Effector CD8-positive, alpha-beta T cell (primary cell): Measurements from ENCODE around the gene AHR.
"Not testable (repeated sequence)": the region's sequence is repeated elsewhere in the genome, so short reads cannot be mapped to it uniquely, and the experiment has no call there.

ENCODE experiments used
- DNase-seq: peaks from one replicate; lab custom pipeline; 2025; lab: John Stamatoyannopoulos, UW

The AHR gene

GRCh38 chr7:17376595-17376994 lies 78.1 kb downstream of the AHR start:
- DNase-seq, result no peak

- DNase-seq, result no peak
Observed at GRCh38 chr7:17380736-17381662, 82.5 kb downstream of the AHR start.

GRCh38 chr7:17382408-17383354 lies 84.2 kb downstream of the AHR start:
- not testable (repeated sequence) for DNase-seq

- no peak for DNase-seq
Observed at GRCh38 chr7:17384400-17384799, 85.9 kb downstream of the AHR start.

GRCh38 chr7:17385612-17386011 lies 87.2 kb downstream of the AHR start:
- no peak for DNase-seq

GRCh38 chr7:17390392-17390791 lies 91.9 kb downstream of the AHR start:
- no peak for DNase-seq

- DNase-seq, result no peak
Observed at GRCh38 chr7:17391366-17391765, 92.9 kb downstream of the AHR start.

- no peak for DNase-seq
Observed at GRCh38 chr7:17392846-17393245, 94.4 kb downstream of the AHR start.

- DNase-seq, result not testable (repeated sequence)
Observed at GRCh38 chr7:17394563-17394962, 96.1 kb downstream of the AHR start.
